H1 (cell line): ENCODE data around the gene CYP4V2. TPM values are rescaled to one million over a fixed set of nuclear protein-coding genes. Genes with fewer than 3 reads are reported as not detected.

ENCODE experiments used
- CTCF ChIA-PET: fragments of 300-600 bp; sonication (Branson Sonifier 250); formaldehyde crosslinking; loops from one replicate; lab custom pipeline; 2021; ENCODE audit not compliant: partially characterized antibody; lab: Charles Lee
- POLR2A ChIA-PET: fragments of 300-600 bp; sonication (Branson Sonifier 250); formaldehyde crosslinking; loops from one replicate; lab custom pipeline; 2021; ENCODE audit warnings: inconsistent platforms; ENCODE audit not compliant: partially characterized antibody; lab: Charles Lee
- DNase-seq, 2 experiments: peaks; one replicate each; pipeline versions ENCODE4 v3.0.0 to v3.0.0-alpha.2; 2010 to 2022; ENCODE audit warnings: low spot score in 2 of 2, low read depth in 1 of 2, mixed read lengths in 1 of 2
- FAIRE-seq: peaks from 2 replicates; lab custom pipeline; 2011; peaks lifted over from hg19 to GRCh38; lab: Jason Lieb, UNC
- H2AFZ ChIP-seq: 2 replicates; pipeline ENCODE4 v1.8.1; 2012; ENCODE audit warnings: low read length, inconsistent platforms
- H2AK5ac ChIP-seq: 2 replicates; pipeline ENCODE4 v1.6.1; 2013; ENCODE audit warnings: low read depth, low read length
- H2BK120ac ChIP-seq: replicated peaks from 2 replicates; pipeline ENCODE3; 2013; ENCODE audit warnings: low read depth, low read length, inconsistent platforms
- H2BK12ac ChIP-seq: 2 replicates; pipeline ENCODE4 v1.6.1; 2013; ENCODE audit warnings: low read depth, low read length
- H2BK15ac ChIP-seq: 2 replicates; pipeline ENCODE4 v1.6.1; 2013; ENCODE audit warnings: low read length
- H2BK20ac ChIP-seq: 2 replicates; pipeline ENCODE4 v1.6.1; 2013; ENCODE audit warnings: low read length
- H2BK5ac ChIP-seq: 2 replicates; pipeline ENCODE4 v1.6.1; 2013; ENCODE audit warnings: low read depth, low read length
- H3K14ac ChIP-seq: 2 replicates; pipeline ENCODE4 v1.6.1; 2013; ENCODE audit warnings: inconsistent platforms; ENCODE audit not compliant: insufficient read length
- H3K18ac ChIP-seq: 2 replicates; pipeline ENCODE4 v1.6.1; 2013; ENCODE audit warnings: low read length; ENCODE audit errors: extremely low read depth
- H3K23ac ChIP-seq: 2 replicates; pipeline ENCODE4 v1.6.1; 2013; ENCODE audit warnings: inconsistent platforms; ENCODE audit not compliant: insufficient read length
- H3K23me2 ChIP-seq: 2 replicates; pipeline ENCODE4 v1.6.1; 2013; ENCODE audit warnings: low read depth, low read length
- H3K27ac ChIP-seq: 2 replicates; pipeline ENCODE4 v1.6.1; 2011; ENCODE audit warnings: low read depth, low read length, inconsistent platforms
- H3K27me3 ChIP-seq, 4 experiments: replicated peaks in 1 of 4; 1 replicate in 1 of 4; 2 replicates in 3 of 4; pipeline versions ENCODE4 v1.6.1 to v1.8.1; 2011 to 2013; ENCODE audit warnings: low read length in 3 of 4, mild to moderate bottlenecking in 3 of 4, inconsistent platforms in 2 of 4, mixed read lengths in 2 of 4, moderate library complexity in 1 of 4; ENCODE audit not compliant: control insufficient read depth in 3 of 4, insufficient read depth in 3 of 4; ENCODE audit errors: extremely low read depth in 1 of 4
- H3K36me3 ChIP-seq, 4 experiments: 2 replicates each; pipeline versions ENCODE4 v1.6.1 to v1.8.1; 2011 to 2013; ENCODE audit warnings: mild to moderate bottlenecking in 4 of 4, low read length in 3 of 4, moderate library complexity in 2 of 4, control low read depth in 1 of 4, inconsistent platforms in 1 of 4; ENCODE audit not compliant: insufficient read depth in 4 of 4, control insufficient read depth in 2 of 4
- H3K4ac ChIP-seq: replicated peaks from 2 replicates; pipeline ENCODE3; 2013; ENCODE audit warnings: low read length, low read depth, mixed read lengths, inconsistent platforms; ENCODE audit not compliant: insufficient read length
- H3K4me1 ChIP-seq, 4 experiments: replicated peaks in 1 of 4; 1 replicate in 1 of 4; 2 replicates in 3 of 4; pipeline versions ENCODE4 v1.6.1 to v1.8.1; 2011 to 2013; ENCODE audit warnings: low read length in 3 of 4, inconsistent platforms in 2 of 4, mixed read lengths in 1 of 4; ENCODE audit not compliant: insufficient read depth in 4 of 4, control insufficient read depth in 3 of 4
- H3K4me2 ChIP-seq, 2 experiments: 2 replicates each; pipeline versions ENCODE4 v1.6.1 to v1.8.1; 2011 to 2013; ENCODE audit warnings: low read depth in 2 of 2, low read length in 2 of 2, control low read depth in 1 of 2, inconsistent platforms in 1 of 2, mild to moderate bottlenecking in 1 of 2; ENCODE audit not compliant: insufficient read depth in 1 of 2
- H3K4me3 ChIP-seq, 4 experiments: fragments of 200-600, 300-600 bp in 1 of 4; sonication (generic), shearing (Covaris generic), sonication (Bioruptor Twin) in 1 of 4; 2 replicates each; pipeline versions ENCODE4 v1.5.1 to v1.8.1; 2011 to 2016; ENCODE audit warnings: low read length in 4 of 4, low read depth in 3 of 4, control low read depth in 2 of 4, inconsistent platforms in 2 of 4, mild to moderate bottlenecking in 2 of 4, mixed read lengths in 1 of 4, moderate library complexity in 1 of 4; ENCODE audit not compliant: insufficient read depth in 2 of 4; ENCODE audit errors: extremely low read depth in 1 of 4
- H3K56ac ChIP-seq: replicated peaks from 2 replicates; pipeline ENCODE3; 2013; ENCODE audit warnings: low read depth, mild to moderate bottlenecking, mixed read lengths, low read length, inconsistent platforms; ENCODE audit not compliant: insufficient read length
- H3K79me1 ChIP-seq: 2 replicates; pipeline ENCODE4 v1.6.1; 2013; ENCODE audit warnings: low read depth, low read length, control low read depth
- H3K79me2 ChIP-seq, 2 experiments: 2 replicates each; pipeline versions ENCODE4 v1.6.1 to v1.8.1; 2012 to 2013; ENCODE audit warnings: low read length in 2 of 2, mild to moderate bottlenecking in 2 of 2, inconsistent platforms in 1 of 2; ENCODE audit not compliant: insufficient read depth in 2 of 2, control insufficient read depth in 1 of 2
- H3K9ac ChIP-seq, 4 experiments: replicated peaks in 1 of 4; 1 replicate in 1 of 4; 2 replicates in 3 of 4; pipeline versions ENCODE4 v1.6.1 to v1.8.1; 2011 to 2013; ENCODE audit warnings: low read depth in 3 of 4, low read length in 3 of 4, control low read depth in 2 of 4, mild to moderate bottlenecking in 2 of 4, moderate library complexity in 2 of 4, inconsistent platforms in 1 of 4; ENCODE audit errors: extremely low read depth in 1 of 4
- H3K9me3 ChIP-seq, 2 experiments: 2 replicates each; pipeline versions ENCODE4 v1.6.1 to v1.8.1; 2012 to 2013; ENCODE audit warnings: mild to moderate bottlenecking in 2 of 2, moderate library complexity in 2 of 2, control low read depth in 1 of 2, inconsistent platforms in 1 of 2, low read depth in 1 of 2, low read length in 1 of 2, mixed read lengths in 1 of 2; ENCODE audit not compliant: insufficient read depth in 2 of 2
- H4K20me1 ChIP-seq, 2 experiments: replicated peaks in 1 of 2; 2 replicates each; pipeline versions ENCODE3 to v1.8.1; 2011 to 2013; ENCODE audit warnings: inconsistent platforms in 2 of 2, low read length in 2 of 2, mild to moderate bottlenecking in 1 of 2; ENCODE audit not compliant: insufficient read depth in 2 of 2, control insufficient read depth in 1 of 2
- H4K5ac ChIP-seq: 2 replicates; pipeline ENCODE4 v1.6.1; 2013; ENCODE audit warnings: low read length, low read depth, mixed read lengths, inconsistent platforms; ENCODE audit not compliant: insufficient read length
- H4K8ac ChIP-seq: 2 replicates; pipeline ENCODE4 v1.8.0; 2013; ENCODE audit warnings: mild to moderate bottlenecking, moderate library complexity, low read length, inconsistent platforms; ENCODE audit not compliant: insufficient read depth; ENCODE audit errors: extremely low read depth
- H4K91ac ChIP-seq: replicated peaks from 2 replicates; pipeline ENCODE3; 2013; ENCODE audit warnings: low read length, mixed read lengths, inconsistent platforms; ENCODE audit not compliant: insufficient read length
- GTF2F1 ChIP-seq: IDR thresholded peaks from 2 replicates; pipeline ENCODE4 v1.6.1; 2012; ENCODE audit warnings: low read depth, low read length, improper control_type of control experiment, borderline replicate concordance
- KDM1A ChIP-seq: fragments of 200-600, 300-600 bp; sonication (generic); IDR thresholded peaks from 2 replicates; pipeline ENCODE4 v1.7.1; 2016; ENCODE audit warnings: mild to moderate bottlenecking, low read length, borderline replicate concordance
- NANOG ChIP-seq: IDR thresholded peaks from 2 replicates; pipeline ENCODE4 v1.6.1; 2011; ENCODE audit warnings: low read length, low read depth, mild to moderate bottlenecking, inconsistent platforms; ENCODE audit not compliant: insufficient read depth, poor library complexity, severe bottlenecking
- PHF8 ChIP-seq: fragments of 200-600 bp; sonication (generic); conservative IDR thresholded peaks from 2 replicates; pipeline ENCODE4 v1.7.1; 2012; ENCODE audit warnings: low read depth, mild to moderate bottlenecking, inconsistent platforms, low read length, moderate library complexity
- POU5F1 ChIP-seq: IDR thresholded peaks from 2 replicates; pipeline ENCODE4 v1.6.1; 2011; ENCODE audit warnings: low read depth, mild to moderate bottlenecking, low read length, moderate library complexity
- RBBP5 ChIP-seq: IDR thresholded peaks from 2 replicates; pipeline ENCODE4 v1.7.1; 2012; ENCODE audit warnings: low read depth, mild to moderate bottlenecking, inconsistent platforms, low read length, moderate library complexity, borderline replicate concordance
- RFX5 ChIP-seq: IDR thresholded peaks from 2 replicates; pipeline ENCODE4 v1.6.1; 2011; ENCODE audit warnings: low read depth, low read length, improper control_type of control experiment, borderline replicate concordance
- SIN3A ChIP-seq, 2 experiments: IDR thresholded peaks in 1 of 2; conservative IDR thresholded peaks in 1 of 2; 2 replicates each; pipeline ENCODE4 v1.6.1; 2011 to 2012; ENCODE audit warnings: low read length in 2 of 2, improper control_type of control experiment in 1 of 2, low read depth in 1 of 2, mild to moderate bottlenecking in 1 of 2
- SRF ChIP-seq: IDR thresholded peaks from 2 replicates; pipeline ENCODE4 v1.6.1; 2011; ENCODE audit warnings: mild to moderate bottlenecking, low read depth, low read length, moderate library complexity
- TAF1 ChIP-seq: IDR thresholded peaks from 2 replicates; pipeline ENCODE4 v1.6.1; 2011; ENCODE audit warnings: mild to moderate bottlenecking, low read depth, low read length
- whole genome bisulfite sequencing, 2 experiments: shearing (Covaris generic) in 1 of 2; methylation state at CpG; one replicate each; pipeline versions ENCODE4 v1.1.6 to v1.1.7; 2013 to 2015; ENCODE audit warnings: low lambda C conversion rate in 2 of 2, mixed read lengths in 2 of 2, inconsistent platforms in 1 of 2, low coverage in 1 of 2, missing lambda C conversion rate in 1 of 2; ENCODE audit not compliant: insufficient replicate concordance in 2 of 2, insufficient coverage in 1 of 2, insufficient read length in 1 of 2; ENCODE audit errors: extremely low coverage in 1 of 2, missing lambda C conversion rate in 1 of 2; 5-methylcytosine and 5-hydroxymethylcytosine counted together
- polyA plus RNA-seq, 7 experiments: library from polyadenylated mRNA; depleted of rRNA in 3 of 7; stranded (reverse) in 5 of 7; unstranded in 2 of 7; fragments of >200 nt in 5 of 7; fragments of 200-250 nt in 2 of 7; gene quantifications; 1 replicate in 5 of 7; 2 replicates in 1 of 7; 4 replicates in 1 of 7; pipeline versions ENCODE4 v1.2.1 to v1.2.3, GENCODE V29; 2011 to 2013; ENCODE audit warnings: missing spikeins in 2 of 7, mixed read lengths in 2 of 7
- total RNA-seq: library from RNA; stranded (reverse); fragmentation: NEBNext Ultra II Directional; extraction: Animal tissue kit (Norgen Biotek cat#: 25700); gene quantifications from 2 replicates; pipeline ENCODE4 v1.2.1, GENCODE V29; 2021
- TF ChIP-seq, protein P1 (sequence below): IDR thresholded peaks from 2 replicates; pipeline ENCODE4 v1.6.1; 2011; ENCODE audit warnings: low read length, improper control_type of control experiment
- TF ChIP-seq, protein P2 (sequence below): IDR thresholded peaks from 2 replicates; pipeline ENCODE4 v1.6.1; 2011; ENCODE audit warnings: low read depth, mild to moderate bottlenecking, low read length; ENCODE audit not compliant: insufficient read depth

CYP4V2 gene
- total and polyA plus RNA-seq, 2 of the 8 experiments (the other 6 are each of a cell fraction or from before 2014, with no cell fraction given): 0.65 to 1.0 TPM

DNA sequence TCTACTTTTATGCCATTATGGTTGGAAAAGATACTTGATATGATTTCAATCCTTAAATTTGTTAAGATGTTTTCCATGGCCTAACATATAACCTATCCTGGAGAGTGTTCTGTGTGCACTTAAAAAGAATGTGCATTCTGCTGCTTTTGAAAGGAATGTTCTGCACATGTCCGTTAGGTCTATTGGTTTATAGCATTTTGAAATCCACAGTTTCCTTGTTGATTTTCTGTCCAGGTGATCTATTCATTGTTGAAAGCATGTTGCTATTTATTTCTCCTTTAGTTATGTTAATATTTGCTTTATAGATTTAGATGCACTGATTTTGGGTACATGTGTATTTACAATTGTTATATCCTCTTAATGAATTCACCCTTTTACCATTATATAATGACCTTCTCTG, 30.3 kb downstream of the CYP4V2 start:
- Histone ChIP-seq H3K36me3 (no peaks in the 10 kb centered on the region; a peak in 1 of 8 replicates), H2BK120ac (no peak overlapping the region), H4K8ac (no peak overlapping the region), H3K27ac (no peak overlapping the region), H2AK5ac (no peak overlapping the region), H2BK5ac (no peak overlapping the region), H2AFZ (no peak overlapping the region), H3K79me1 (no peaks in the 10 kb centered on the region), H3K4me1 (peaks cover 0 to 6% (median 0%) of the 10 kb centered on the region in 4 experiments; a peak in 2 of 7 replicates), H2BK12ac (no peak overlapping the region), H3K18ac (no peak overlapping the region), H3K79me2 (no peaks in the 10 kb centered on the region), H2BK20ac (no peak overlapping the region), H4K20me1 (no peaks in the 10 kb centered on the region), H3K23me2 (no peaks in the 10 kb centered on the region), H4K91ac (no peak overlapping the region), H3K27me3 (no peaks in the 10 kb centered on the region), H3K4me2 (no peak overlapping the region), H2BK15ac (no peak overlapping the region), H3K56ac (no peak overlapping the region), H3K9ac (no peak overlapping the region), H3K14ac (no peak overlapping the region), H3K4me3 (no peak overlapping the region), H4K5ac (no peak overlapping the region), H3K23ac (no peak overlapping the region), H3K4ac (no peak overlapping the region), H3K9me3 (peaks cover 13 to 21% of the 10 kb centered on the region in 2 experiments)
- WGBS, 2 experiments: 92% methylated on average over 1 of the region's 1 CpG; no CpG with 5 or more reads in 1 of the 2 experiments
- DNase-seq: no peak
- peak; percentile 13 for FAIRE-seq
- CTCF ChIA-PET: no interaction called here
- POLR2A ChIA-PET: no interaction called here
- no peak for TF ChIP-seq POU5F1
- TF ChIP-seq SRF: no peak
- TF ChIP-seq PHF8: no peak
- TF ChIP-seq KDM1A: no peak
- no peak for TF ChIP-seq SIN3A (conservative IDR thresholded peaks at IDR 0.05 in 1 of 2, IDR thresholded peaks at IDR 0.05 in 1 of 2; ENCODE audit: low read depth in 1 of 2, low read length in 2 of 2)
- TF ChIP-seq, protein P1, sequence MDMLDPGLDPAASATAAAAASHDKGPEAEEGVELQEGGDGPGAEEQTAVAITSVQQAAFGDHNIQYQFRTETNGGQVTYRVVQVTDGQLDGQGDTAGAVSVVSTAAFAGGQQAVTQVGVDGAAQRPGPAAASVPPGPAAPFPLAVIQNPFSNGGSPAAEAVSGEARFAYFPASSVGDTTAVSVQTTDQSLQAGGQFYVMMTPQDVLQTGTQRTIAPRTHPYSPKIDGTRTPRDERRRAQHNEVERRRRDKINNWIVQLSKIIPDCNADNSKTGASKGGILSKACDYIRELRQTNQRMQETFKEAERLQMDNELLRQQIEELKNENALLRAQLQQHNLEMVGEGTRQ: no peak
- TF ChIP-seq TAF1: no peak
- no peak for TF ChIP-seq NANOG
- TF ChIP-seq RBBP5: no peak
- TF ChIP-seq GTF2F1: no peak
- TF ChIP-seq, protein P2, sequence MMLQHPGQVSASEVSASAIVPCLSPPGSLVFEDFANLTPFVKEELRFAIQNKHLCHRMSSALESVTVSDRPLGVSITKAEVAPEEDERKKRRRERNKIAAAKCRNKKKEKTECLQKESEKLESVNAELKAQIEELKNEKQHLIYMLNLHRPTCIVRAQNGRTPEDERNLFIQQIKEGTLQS: no peak
- TF ChIP-seq RFX5: no peak
